Prostate gland (tissue), 2 donors: ENCODE data around the gene FSIP1. TPM values are rescaled to one million over a fixed set of nuclear protein-coding genes. Genes with fewer than 3 reads are reported as not detected.

Source experiments
- DNase-seq: peaks from one replicate; pipeline ENCODE4 v3.0.0-alpha.2; 2019; ENCODE audit warnings: low spot score
- H3K27ac ChIP-seq, 2 donors: fragments of 200-600 bp; sonication (generic); 2 replicates each; pipeline ENCODE4 v1.5.1; 2017 to 2019
- H3K27me3 ChIP-seq: fragments of 200-600 bp; sonication (generic); replicated peaks from 2 replicates; pipeline ENCODE4 v1.5.1; 2019; ENCODE audit not compliant: insufficient read depth
- H3K36me3 ChIP-seq, 2 donors: fragments of 200-600 bp; sonication (generic); 1 replicate in 1 of 2; 2 replicates in 1 of 2; pipeline versions ENCODE4 v1.5.1 to v1.8.1; 2017 to 2019
- H3K4me1 ChIP-seq: fragments of 200-600 bp; sonication (generic); replicated peaks from 2 replicates; pipeline ENCODE4 v1.5.1; 2019
- H3K4me3 ChIP-seq, 2 donors: fragments of 200-600 bp; sonication (generic); 2 replicates each; pipeline ENCODE4 v1.5.1; 2017 to 2019
- H3K9me3 ChIP-seq: fragments of 200-600 bp; sonication (generic); 2 replicates; pipeline ENCODE4 v1.5.1; 2017
- POLR2A ChIP-seq: fragments of 450-650 bp; IDR thresholded peaks from one replicate; pipeline ENCODE4 v1.6.1; 2016; ENCODE audit warnings: antibody characterized with exemption, mild to moderate bottlenecking
- POLR2AphosphoS5 ChIP-seq: sonication (generic); formaldehyde crosslinking; IDR thresholded peaks from one replicate; pipeline ENCODE4 v1.6.1; 2017; ENCODE audit warnings: antibody characterized with exemption
- WGBS: methylation state at CpG from one replicate; pipeline ENCODE4 v1.1.5; 2018; 5-methylcytosine and 5-hydroxymethylcytosine counted together
- intact Hi-C: fragments of 100-400 bp; cut with DNase I; formaldehyde crosslinking; loops from one replicate; pipeline ENCODE4 v1.14.2; 2022
- total RNA-seq, 2 donors: library from RNA; depleted of rRNA; stranded (reverse); fragments of >200 nt; gene quantifications; one replicate each; pipeline ENCODE4 v1.1.0, GENCODE V29; 2016
- TF ChIP-seq, protein P1 (sequence below), 4 experiments: fragments of 200-600 bp in 2 of 4; fragments of 450-650 bp in 2 of 4; sonication (generic) in 2 of 4; IDR thresholded peaks; 1 replicate in 3 of 4; 2 replicates in 1 of 4; pipeline ENCODE4 v1.5.1; 2016 to 2019; ENCODE audit warnings: antibody characterized with exemption in 4 of 4, mild to moderate bottlenecking in 2 of 4, moderate library complexity in 2 of 4

The FSIP1 gene
- total RNA-seq, 2 donors from 2014 or later = 1.6 to 2.3 TPM

DNA sequence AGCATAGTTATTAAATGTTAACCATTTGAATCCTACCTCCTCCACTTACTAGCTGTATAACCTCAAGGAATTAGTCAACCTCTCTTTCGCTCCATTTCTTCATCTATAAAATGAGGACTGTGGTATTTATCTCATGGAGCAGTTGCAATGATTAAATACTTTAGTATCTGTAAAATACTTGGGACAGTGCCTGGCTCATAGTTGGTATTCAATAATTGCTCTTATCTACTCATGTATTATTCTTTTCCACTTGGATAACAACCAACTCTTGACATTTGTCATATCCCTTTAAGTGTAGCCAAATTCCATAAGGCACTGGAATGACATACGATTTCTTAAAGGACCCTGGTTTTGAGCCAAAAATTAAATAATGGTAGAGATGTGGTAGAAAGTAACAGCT lies 72.0 kb downstream of the FSIP1 start:
- intact Hi-C loops = no loop called here
- H3K4me1 ChIP-seq = no peaks in the 10 kb centered on the region
- H3K27ac ChIP-seq = no peak overlapping the region
- no peak for TF ChIP-seq POLR2A
- TF ChIP-seq POLR2AphosphoS5 = no peak
- TF ChIP-seq, protein P1, sequence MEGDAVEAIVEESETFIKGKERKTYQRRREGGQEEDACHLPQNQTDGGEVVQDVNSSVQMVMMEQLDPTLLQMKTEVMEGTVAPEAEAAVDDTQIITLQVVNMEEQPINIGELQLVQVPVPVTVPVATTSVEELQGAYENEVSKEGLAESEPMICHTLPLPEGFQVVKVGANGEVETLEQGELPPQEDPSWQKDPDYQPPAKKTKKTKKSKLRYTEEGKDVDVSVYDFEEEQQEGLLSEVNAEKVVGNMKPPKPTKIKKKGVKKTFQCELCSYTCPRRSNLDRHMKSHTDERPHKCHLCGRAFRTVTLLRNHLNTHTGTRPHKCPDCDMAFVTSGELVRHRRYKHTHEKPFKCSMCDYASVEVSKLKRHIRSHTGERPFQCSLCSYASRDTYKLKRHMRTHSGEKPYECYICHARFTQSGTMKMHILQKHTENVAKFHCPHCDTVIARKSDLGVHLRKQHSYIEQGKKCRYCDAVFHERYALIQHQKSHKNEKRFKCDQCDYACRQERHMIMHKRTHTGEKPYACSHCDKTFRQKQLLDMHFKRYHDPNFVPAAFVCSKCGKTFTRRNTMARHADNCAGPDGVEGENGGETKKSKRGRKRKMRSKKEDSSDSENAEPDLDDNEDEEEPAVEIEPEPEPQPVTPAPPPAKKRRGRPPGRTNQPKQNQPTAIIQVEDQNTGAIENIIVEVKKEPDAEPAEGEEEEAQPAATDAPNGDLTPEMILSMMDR (IDR thresholded peaks at IDR 0.05) = no peak
- no peaks in the 10 kb centered on the region for H3K27me3 ChIP-seq
- no peak for DNase-seq
- 30% methylated on average over 2 of the region's 2 CpGs for WGBS
- no peaks in the 10 kb centered on the region for H3K9me3 ChIP-seq
- H3K36me3 ChIP-seq = no peaks in the 10 kb centered on the region
- no peak overlapping the region for H3K4me3 ChIP-seq

DNA sequence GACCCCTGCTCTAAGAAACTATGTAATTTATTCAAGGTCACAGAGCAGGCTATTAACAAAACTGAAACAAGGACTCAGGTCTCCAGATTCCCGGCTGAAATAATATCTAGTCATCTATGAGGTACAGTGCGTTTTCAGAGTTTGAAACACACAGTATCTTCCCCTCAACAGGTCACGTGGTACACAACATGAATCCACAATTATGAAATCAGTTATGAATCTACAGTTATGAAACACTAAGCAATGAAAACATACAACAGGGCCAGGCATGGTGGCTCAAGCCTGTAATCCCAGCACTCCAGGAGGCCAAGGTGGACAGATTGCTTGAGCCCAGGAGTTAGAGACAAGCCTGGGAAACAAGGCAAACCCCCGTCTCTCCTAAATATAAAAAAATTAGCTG lies 72.7 kb downstream of the FSIP1 start:
- intact Hi-C loops = no loop called here

DNA sequence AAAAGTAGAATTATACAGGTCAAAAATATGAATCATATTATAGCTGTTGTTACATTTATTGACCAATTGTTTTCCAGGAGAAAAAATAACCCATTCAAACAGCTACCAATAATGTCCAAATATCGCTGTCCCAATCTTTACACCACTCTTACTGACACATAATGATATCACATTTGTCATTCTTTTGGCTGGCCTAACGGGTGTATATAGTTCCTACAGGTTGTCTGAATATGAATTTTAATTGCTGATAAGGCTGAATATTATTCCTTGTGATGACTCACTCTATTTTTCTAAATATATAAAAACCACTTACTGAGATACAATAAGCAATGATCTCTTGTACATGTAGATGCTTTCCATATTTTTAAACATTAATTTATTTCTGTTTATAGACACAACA lies 76.4 kb downstream of the FSIP1 start:
- Histone ChIP-seq H3K27ac (no peak overlapping the region), H3K36me3 (no peaks in the 10 kb centered on the region), H3K9me3 (no peaks in the 10 kb centered on the region), H3K4me1 (no peaks in the 10 kb centered on the region), H3K4me3 (no peak overlapping the region), H3K27me3 (no peaks in the 10 kb centered on the region)
- 85% methylated on average over 2 of the region's 2 CpGs for WGBS
- DNase-seq = no peak
- intact Hi-C loops = no loop called here
- TF ChIP-seq POLR2AphosphoS5 (no peak), POLR2A (no peak)
- TF ChIP-seq, protein P1 (IDR thresholded peaks at IDR 0.05) = no peak

More for the DNA sequence above, 72.7 kb downstream of the FSIP1 start:
- Histone ChIP-seq H3K4me1 (no peaks in the 10 kb centered on the region), H3K27ac (no peak overlapping the region), H3K27me3 (no peaks in the 10 kb centered on the region), H3K4me3 (no peak overlapping the region), H3K36me3 (no peaks in the 10 kb centered on the region), H3K9me3 (no peaks in the 10 kb centered on the region)
- no peak for TF ChIP-seq POLR2A
- TF ChIP-seq, protein P1 (IDR thresholded peaks at IDR 0.05) = no peak
- no peak for TF ChIP-seq POLR2AphosphoS5
- no peak for DNase-seq
- 89% methylated on average over 4 of the region's 4 CpGs for WGBS

DNA sequence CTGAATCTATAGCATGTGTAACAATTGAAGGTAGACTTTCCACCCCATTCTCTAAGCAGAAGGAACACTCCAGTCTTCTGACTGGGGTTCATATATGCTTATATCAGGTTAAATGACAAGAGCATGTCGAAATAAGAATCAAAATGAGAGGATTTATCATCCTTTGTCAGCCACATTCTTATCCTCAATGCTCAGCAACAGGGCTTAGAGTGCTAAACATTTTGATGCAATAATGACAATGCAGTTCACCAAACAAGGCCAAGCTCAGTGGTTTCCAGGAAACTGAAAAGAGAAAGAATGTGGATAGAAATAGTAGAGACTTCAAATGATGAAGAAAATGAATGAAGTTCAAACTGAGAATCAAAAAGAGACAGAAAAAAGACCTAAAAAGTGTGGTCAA lies 78.0 kb downstream of the FSIP1 start:
- 74% methylated on average over 1 of the region's 1 CpG for WGBS
- H3K27ac ChIP-seq = no peak overlapping the region
- intact Hi-C loops = no loop called here
- TF ChIP-seq POLR2A = no peak
- TF ChIP-seq POLR2AphosphoS5 = no peak
- TF ChIP-seq, protein P1 (IDR thresholded peaks at IDR 0.05) = no peak
- H3K27me3 ChIP-seq = no peaks in the 10 kb centered on the region
- no peak for DNase-seq
- no peak overlapping the region for H3K4me3 ChIP-seq
- H3K9me3 ChIP-seq = no peaks in the 10 kb centered on the region
- H3K4me1 ChIP-seq = no peaks in the 10 kb centered on the region
- no peaks in the 10 kb centered on the region for H3K36me3 ChIP-seq

DNA sequence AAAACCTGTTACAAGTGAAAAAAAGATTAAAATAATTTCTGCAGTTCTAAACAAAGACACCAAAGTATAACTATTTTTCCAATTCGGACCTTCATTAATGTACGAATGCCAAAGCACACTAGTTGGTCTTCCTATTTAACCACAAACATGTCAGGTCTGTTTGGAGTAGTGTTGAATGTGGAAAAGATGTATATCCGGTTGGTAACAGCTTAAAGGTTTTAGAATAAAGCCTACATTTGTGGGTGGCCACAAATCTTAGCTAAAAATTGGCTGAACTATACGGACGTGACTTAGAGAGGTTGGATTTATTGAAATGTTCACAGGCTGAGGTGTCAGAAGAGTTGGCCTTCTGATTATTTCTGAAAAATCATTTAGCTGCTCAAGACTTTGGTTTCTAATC lies 78.4 kb downstream of the FSIP1 start:
- intact Hi-C loops = no loop called here
- WGBS = 82% methylated on average over 5 of the region's 5 CpGs
- H3K4me1 ChIP-seq = no peaks in the 10 kb centered on the region
- no peaks in the 10 kb centered on the region for H3K36me3 ChIP-seq
- no peaks in the 10 kb centered on the region for H3K9me3 ChIP-seq
- no peaks in the 10 kb centered on the region for H3K27me3 ChIP-seq
- no peak overlapping the region for H3K27ac ChIP-seq
- TF ChIP-seq POLR2A (no peak), POLR2AphosphoS5 (no peak)
- TF ChIP-seq, protein P1 (IDR thresholded peaks at IDR 0.05) = no peak
- no peak for DNase-seq
- H3K4me3 ChIP-seq = no peak overlapping the region
